Stimulated activated CD8-positive, alpha-beta memory T cell treated with anti-CD3 and anti-CD28 coated beads, Interleukin-7, amount 100 ng/mL, for 4 hours (primary cell): ENCODE data around the gene SLU7.
A peak's percentile ranks its signal among the peaks of the same experiment; 100 is the strongest.

Experiments used
- DNase-seq, 2 donors: peaks; one replicate each; pipeline ENCODE4 v3.0.0-alpha.2; 2020; ENCODE audit warnings: low read depth in 2 of 2

The SLU7 gene

DNA sequence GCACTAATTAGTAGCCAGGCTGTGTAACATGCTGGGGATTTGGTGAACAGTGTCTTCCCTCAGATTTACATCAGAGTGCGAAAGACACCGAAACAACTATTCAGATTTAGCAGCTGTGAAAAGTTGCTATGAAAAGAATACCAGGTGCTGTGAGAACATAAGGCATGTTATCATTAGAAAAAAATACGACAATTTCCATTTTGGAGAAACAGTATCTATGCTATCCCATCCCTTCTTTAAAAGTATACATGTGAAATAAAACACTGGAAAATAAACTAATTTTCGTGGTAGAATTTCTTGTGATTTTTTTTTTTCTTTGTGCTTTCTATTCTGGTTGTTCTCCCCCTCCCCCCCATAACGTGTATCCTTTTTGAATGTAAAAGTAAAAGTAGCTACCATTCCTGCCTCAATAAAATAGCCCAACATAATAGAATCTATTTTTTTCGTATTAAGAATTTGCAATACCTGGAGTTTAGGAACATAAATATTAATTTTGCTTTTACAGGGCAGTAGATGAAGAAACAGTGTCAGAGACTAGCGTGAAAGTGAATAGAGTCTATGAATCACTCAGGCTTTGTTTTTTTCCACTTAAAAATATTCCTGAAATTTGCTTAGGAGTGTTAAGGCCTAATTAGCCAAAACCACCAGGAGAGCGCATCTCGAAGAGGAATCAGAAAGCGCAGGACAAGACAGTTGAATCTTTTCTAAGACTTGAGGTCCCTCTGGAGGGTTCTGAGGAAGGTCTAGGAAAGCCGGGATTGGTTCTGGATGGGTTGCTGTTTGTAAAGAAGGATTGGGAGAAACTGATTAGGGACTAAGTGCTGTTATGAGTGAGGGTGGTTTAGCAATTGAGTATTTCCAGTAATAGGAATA, 813 bp upstream of the SLU7 start:
- DNase-seq: no peak

DNA sequence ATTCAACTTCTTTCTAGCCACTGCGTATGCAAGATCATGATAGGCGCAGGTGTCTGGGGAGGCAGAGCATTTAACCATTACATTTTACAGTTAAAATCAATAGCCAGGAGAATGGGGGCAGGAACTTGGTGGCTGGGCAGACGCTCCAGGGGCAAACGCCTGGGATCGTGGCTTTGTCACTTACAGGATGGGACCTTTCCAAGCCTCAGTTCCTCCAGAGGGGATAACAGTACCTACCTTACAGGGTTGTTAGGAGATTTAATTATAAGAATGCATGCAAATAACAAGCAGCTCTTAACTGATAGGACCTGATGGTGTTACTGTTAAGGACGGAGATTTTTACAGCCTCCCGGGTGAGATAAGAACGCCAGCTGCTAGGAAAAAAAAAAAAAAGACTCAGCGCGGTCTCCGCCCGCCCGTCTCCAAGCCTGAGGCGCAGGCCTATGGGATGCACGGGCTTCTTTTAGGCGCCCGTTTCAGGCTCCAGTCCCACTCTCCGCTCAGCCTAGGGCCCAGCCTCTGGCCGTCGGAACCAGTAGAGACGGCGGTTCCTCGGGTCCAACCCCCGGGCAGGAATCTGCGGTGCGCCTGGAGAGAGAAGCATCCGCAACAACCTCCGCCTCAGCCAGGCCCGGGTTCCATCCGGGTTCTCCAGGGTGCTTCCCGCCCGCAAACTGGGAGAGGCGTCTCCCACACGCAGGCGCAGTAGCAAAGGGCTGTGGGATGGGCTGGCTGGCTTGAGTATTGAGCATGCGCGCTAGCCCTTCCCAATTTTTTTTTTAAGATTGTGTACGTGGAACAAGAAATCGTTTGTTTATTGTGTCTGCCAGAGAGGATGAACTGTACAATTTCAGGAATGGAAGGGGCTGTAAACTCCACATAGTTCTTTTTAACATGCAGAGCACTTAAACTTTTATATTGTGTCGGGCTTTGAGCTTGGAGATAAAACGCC, 19.2 kb downstream of the SLU7 start, which contains the start of gene FAM200C:
Gene FAM200C (minus strand): TSS at position 653 of the 952 bp plus-strand sequence. CDS start 4,564 bp downstream, outside the sequence.
- DNase-seq: peak; percentile 36 to 57

GRCh38 chr5:160398806-160399205, 20.1 kb downstream of the SLU7 start:
- DNase-seq: no peak

GRCh38 chr5:160397492-160397891, 21.4 kb downstream of the SLU7 start:
- DNase-seq: no peak

- DNase-seq: no peak
These were observed 23.8 kb downstream of the SLU7 start for GRCh38 chr5:160395111-160395510.

- DNase-seq: no peak
These were observed 27.8 kb downstream of the SLU7 start for GRCh38 chr5:160390787-160391696.

GRCh38 chr5:160387445-160387844, 31.4 kb downstream of the SLU7 start:
- DNase-seq: no peak

DNA sequence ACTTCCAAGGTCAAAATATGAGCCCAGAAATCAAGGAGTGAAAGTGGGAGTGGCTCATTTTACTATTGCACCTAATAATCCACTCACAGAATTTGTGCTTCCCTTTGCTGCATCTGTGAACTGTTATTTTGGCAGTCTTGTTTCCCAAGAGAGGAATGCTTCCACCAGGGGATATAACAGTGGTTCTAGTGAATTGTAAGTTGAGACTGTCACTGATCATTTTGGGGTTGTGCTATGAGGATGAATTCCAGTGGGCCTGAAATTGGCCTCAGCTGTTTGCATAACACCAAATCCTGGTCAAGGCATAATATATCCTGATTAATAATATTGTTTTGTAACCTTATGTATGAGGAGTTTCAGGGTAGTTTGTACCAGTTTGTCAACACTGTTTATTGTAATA, 33.4 kb downstream of the SLU7 start:
- no peak for DNase-seq

DNA sequence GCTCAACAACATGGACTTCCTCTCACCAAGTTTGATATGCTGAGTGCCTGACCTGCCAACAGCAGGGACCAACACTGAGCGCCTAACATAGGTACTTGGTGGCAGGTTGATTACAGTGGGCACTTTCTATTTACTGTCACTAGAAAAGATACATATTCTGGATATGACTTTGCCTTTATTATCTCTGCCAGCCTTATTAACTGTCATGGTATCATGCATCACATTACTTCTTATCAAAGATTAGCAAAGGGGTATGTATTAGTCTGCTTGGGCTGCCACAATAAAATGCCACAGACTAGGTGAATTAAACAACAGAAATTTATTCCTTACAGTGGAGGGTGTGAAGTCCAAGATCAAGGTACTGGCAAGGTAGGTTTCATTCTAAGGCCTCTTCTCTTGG, 34.2 kb downstream of the SLU7 start:
- DNase-seq: no peak

DNA sequence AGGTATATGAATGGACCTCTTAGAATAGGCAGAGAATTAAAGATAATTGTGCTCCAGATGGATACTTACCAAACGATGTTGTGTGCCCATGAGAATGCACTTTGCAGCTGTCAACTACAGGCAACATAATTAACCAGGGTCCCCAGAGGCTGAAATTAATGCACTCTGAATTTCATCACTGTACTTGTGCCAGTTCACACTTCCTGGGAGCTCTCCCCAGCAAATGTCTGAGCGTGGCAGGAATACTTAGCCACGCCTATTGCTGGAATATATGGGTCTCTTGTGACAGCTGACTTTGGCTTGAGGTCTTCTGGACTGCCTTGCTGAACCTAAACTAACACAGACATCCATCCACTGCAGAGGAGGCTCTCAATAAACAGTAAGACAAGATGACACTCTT, 36.5 kb downstream of the SLU7 start:
- no peak for DNase-seq

DNA sequence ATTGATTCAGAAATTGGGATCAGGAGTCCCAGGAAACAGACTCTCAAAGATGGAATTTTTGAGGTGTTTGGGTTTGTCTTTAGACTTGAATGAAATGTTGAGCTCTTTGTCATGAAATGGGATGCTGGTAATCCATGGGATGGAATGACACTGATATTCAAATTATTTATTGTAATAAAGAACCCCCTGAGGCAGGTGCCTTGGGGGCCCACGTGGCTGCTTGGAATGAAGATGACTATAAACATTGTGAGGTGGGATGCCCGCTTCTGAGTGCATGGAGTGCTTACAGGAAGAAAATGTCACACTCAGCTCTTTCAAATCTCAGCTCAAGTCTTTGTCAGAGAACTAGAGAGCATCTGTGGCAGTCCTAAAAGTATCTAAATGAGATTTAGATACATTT, 38.8 kb downstream of the SLU7 start:
- no peak for DNase-seq

- no peak for DNase-seq
These were observed 39.4 kb downstream of the SLU7 start for GRCh38 chr5:160379511-160379910.

- DNase-seq: no peak
These were observed 40.6 kb downstream of the SLU7 start for GRCh38 chr5:160378330-160378729.

DNA sequence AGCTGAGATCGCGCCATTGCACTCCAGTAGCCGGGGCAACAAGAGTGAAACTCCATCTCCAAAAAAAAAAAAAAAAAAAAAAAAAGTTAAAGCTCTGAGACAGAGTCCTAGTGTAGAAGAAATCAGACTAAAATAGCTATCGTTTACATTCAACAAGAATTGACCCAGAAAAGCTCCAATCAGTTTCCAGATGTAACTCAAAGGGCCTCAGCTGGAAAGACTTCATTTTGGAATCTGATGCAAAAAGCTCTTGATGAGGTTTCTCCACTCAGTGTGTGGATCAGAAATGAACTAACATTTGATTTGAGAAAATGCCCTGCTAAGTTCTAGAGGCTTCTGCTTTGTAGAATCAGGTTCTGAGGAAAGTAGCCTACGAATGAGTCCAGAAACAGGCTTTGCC, 41.2 kb downstream of the SLU7 start:
- DNase-seq: no peak

GRCh38 chr5:160376416-160376815, 42.5 kb downstream of the SLU7 start:
- DNase-seq: no peak

DNA sequence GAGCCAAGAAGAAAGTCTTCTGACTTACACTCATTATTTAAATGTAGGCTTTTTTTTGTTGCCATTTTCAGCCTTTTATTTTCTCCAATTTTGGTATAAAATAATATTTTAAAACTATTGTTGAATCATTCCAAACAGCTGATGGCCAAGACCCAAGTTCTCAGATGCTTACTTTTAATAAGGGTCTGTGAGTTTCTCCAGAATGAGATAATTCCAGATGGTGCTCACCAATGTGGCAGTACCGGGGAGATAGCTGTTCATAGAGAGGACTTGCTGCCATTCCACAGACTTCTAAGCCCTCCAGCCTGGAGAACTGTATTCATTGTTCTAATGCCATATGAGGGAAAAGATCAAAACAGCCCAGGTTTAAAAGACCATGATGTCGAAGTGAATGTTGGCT, 43.2 kb downstream of the SLU7 start:
- no peak for DNase-seq

- DNase-seq: no peak
These were observed 43.7 kb downstream of the SLU7 start for GRCh38 chr5:160375166-160375565.

- no peak for DNase-seq
These were observed 47.6 kb downstream of the SLU7 start for GRCh38 chr5:160371294-160371693.

DNA sequence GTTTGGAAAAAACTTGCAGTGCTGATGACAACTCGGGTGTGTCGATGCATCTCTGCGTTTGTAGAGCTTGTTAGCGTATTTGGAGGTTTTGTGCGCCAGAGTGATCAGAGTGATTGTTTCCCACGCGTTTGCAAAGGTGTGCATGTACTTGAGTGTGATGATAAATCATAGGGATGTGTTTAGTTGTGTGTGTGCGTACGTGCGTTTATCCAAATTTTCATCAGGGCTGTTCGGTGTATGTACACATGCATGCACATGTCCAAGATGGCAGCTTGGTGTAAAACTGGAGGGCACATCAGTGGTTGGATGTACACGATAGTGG, 48.2 kb downstream of the SLU7 start:
- DNase-seq: no peak

GRCh38 chr5:160369990-160370712, 48.7 kb downstream of the SLU7 start, which contains the start of gene C1QTNF2:
Gene C1QTNF2, minus strand, starts transcription at chr5:160370626. Its CDS starts 15,615 bp downstream, at chr5:160355011.
- DNase-seq: no peak

- DNase-seq: no peak
These were observed 51.0 kb downstream of the SLU7 start for GRCh38 chr5:160367885-160368284.
